HK-2 (cell line): Measurements from ENCODE around the gene VAT1.
"Not testable (repeated sequence)": the region's sequence is repeated elsewhere in the genome, so short reads cannot be mapped to it uniquely, and the experiment has no call there.

ENCODE experiments used
- DNase-seq: peaks from one replicate; pipeline ENCODE4 v3.0.0-alpha.2; 2018; ENCODE audit not compliant: unreplicated experiment

Gene VAT1

DNA sequence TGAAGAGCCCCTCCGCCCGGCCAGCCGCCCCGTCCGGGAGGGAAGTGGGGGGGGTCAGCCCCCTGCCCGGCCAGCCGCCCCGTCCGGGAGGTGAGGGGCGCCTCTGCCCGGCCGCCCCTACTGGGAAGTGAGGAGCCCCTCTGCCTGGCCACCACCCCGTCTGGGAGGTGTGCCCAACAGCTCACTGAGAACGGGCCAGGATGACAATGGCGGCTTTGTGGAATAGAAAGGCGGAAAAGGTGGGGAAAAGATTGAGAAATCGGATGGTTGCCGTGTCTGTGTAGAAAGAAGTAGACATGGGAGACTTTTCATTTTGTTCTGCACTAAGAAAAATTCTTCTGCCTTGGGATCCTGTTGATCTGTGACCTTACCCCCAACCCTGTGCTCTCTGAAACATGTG lies 48.9 kb downstream of the VAT1 start:
- DNase-seq = not testable (repeated sequence)

GRCh38 chr17:42971589-42971988 lies 50.6 kb downstream of the VAT1 start:
- DNase-seq = no peak

DNA sequence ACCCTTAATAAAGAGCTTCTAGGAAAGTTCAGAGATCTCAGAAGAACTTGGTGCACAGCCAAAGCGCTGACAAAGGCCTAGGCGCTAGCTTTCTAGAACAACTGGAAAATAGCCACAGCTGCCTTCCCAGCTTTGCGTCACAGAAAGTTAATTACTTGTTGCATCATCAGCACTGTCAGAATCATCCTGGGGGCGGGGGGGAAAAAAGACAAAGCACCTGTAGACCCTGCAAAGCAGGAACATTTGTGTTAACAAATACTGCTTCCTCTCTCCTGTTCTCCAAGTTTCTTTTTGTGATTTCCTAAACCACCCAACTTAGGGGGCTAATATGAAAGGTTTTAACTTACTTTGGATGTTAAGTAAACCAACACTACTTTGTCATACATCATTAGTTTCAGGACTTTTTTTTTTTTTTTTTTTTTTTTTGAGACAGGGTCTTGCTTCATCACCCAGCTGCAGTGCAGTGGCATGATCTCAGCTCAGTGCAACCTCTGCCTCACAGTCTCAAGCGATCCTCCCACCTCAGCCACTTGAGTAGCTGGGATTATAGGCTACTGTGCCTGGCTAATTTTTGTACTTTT lies 53.1 kb downstream of the VAT1 start:
- no peak for DNase-seq

DNA sequence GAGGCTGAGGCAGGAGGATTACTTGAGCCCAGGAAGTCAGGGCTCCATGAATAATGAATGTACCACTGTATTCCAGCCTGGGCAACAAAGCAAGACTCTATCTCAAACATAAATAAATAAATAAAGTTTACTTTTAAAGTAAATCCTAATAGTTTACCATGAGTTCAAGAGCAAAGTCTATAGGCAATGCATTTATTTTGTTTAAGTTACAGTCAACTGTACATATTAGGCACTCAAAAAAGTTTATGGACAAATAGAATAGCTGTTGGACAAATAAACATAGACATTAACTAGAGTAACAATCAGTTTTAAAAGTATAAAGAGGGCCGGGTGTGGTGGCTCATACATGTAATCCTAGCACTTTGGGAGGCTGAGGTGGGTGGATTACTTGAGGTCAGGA lies 54.3 kb downstream of the VAT1 start:
- no peak for DNase-seq
